H1 (cell line): ENCODE results near the gene ANKRD36C. TPM values are rescaled to one million over a fixed set of nuclear protein-coding genes. Genes with fewer than 3 reads are reported as not detected.
"Not testable (repeated sequence)": the region's sequence is repeated elsewhere in the genome, so short reads cannot be mapped to it uniquely, and the experiment has no call there.

Experiments used
- CTCF ChIA-PET: fragments of 300-600 bp; sonication (Branson Sonifier 250); formaldehyde crosslinking; loops from one replicate; lab custom pipeline; 2021; ENCODE audit not compliant: partially characterized antibody; lab: Charles Lee
- POLR2A ChIA-PET: fragments of 300-600 bp; sonication (Branson Sonifier 250); formaldehyde crosslinking; loops from one replicate; lab custom pipeline; 2021; ENCODE audit warnings: inconsistent platforms; ENCODE audit not compliant: partially characterized antibody; lab: Charles Lee
- DNase-seq, 2 experiments: peaks; one replicate each; pipeline versions ENCODE4 v3.0.0 to v3.0.0-alpha.2; 2010 to 2022; ENCODE audit warnings: low spot score in 2 of 2, low read depth in 1 of 2, mixed read lengths in 1 of 2
- FAIRE-seq: peaks from 2 replicates; lab custom pipeline; 2011; peaks lifted over from hg19 to GRCh38; lab: Jason Lieb, UNC
- H2AFZ ChIP-seq: 2 replicates; pipeline ENCODE4 v1.8.1; 2012; ENCODE audit warnings: low read length, inconsistent platforms
- H2AK5ac ChIP-seq: 2 replicates; pipeline ENCODE4 v1.6.1; 2013; ENCODE audit warnings: low read depth, low read length
- H2BK120ac ChIP-seq: replicated peaks from 2 replicates; pipeline ENCODE3; 2013; ENCODE audit warnings: low read depth, low read length, inconsistent platforms
- H2BK12ac ChIP-seq: 2 replicates; pipeline ENCODE4 v1.6.1; 2013; ENCODE audit warnings: low read depth, low read length
- H2BK15ac ChIP-seq: 2 replicates; pipeline ENCODE4 v1.6.1; 2013; ENCODE audit warnings: low read length
- H2BK20ac ChIP-seq: 2 replicates; pipeline ENCODE4 v1.6.1; 2013; ENCODE audit warnings: low read length
- H2BK5ac ChIP-seq: 2 replicates; pipeline ENCODE4 v1.6.1; 2013; ENCODE audit warnings: low read depth, low read length
- H3K14ac ChIP-seq: 2 replicates; pipeline ENCODE4 v1.6.1; 2013; ENCODE audit warnings: inconsistent platforms; ENCODE audit not compliant: insufficient read length
- H3K18ac ChIP-seq: 2 replicates; pipeline ENCODE4 v1.6.1; 2013; ENCODE audit warnings: low read length; ENCODE audit errors: extremely low read depth
- H3K23ac ChIP-seq: 2 replicates; pipeline ENCODE4 v1.6.1; 2013; ENCODE audit warnings: inconsistent platforms; ENCODE audit not compliant: insufficient read length
- H3K23me2 ChIP-seq: 2 replicates; pipeline ENCODE4 v1.6.1; 2013; ENCODE audit warnings: low read depth, low read length
- H3K27ac ChIP-seq: 2 replicates; pipeline ENCODE4 v1.6.1; 2011; ENCODE audit warnings: low read depth, low read length, inconsistent platforms
- H3K27me3 ChIP-seq, 4 experiments: replicated peaks in 1 of 4; 1 replicate in 1 of 4; 2 replicates in 3 of 4; pipeline versions ENCODE4 v1.6.1 to v1.8.1; 2011 to 2013; ENCODE audit warnings: low read length in 3 of 4, mild to moderate bottlenecking in 3 of 4, inconsistent platforms in 2 of 4, mixed read lengths in 2 of 4, moderate library complexity in 1 of 4; ENCODE audit not compliant: control insufficient read depth in 3 of 4, insufficient read depth in 3 of 4; ENCODE audit errors: extremely low read depth in 1 of 4
- H3K36me3 ChIP-seq, 4 experiments: 2 replicates each; pipeline versions ENCODE4 v1.6.1 to v1.8.1; 2011 to 2013; ENCODE audit warnings: mild to moderate bottlenecking in 4 of 4, low read length in 3 of 4, moderate library complexity in 2 of 4, control low read depth in 1 of 4, inconsistent platforms in 1 of 4; ENCODE audit not compliant: insufficient read depth in 4 of 4, control insufficient read depth in 2 of 4
- H3K4ac ChIP-seq: replicated peaks from 2 replicates; pipeline ENCODE3; 2013; ENCODE audit warnings: low read length, low read depth, mixed read lengths, inconsistent platforms; ENCODE audit not compliant: insufficient read length
- H3K4me1 ChIP-seq, 4 experiments: replicated peaks in 1 of 4; 1 replicate in 1 of 4; 2 replicates in 3 of 4; pipeline versions ENCODE4 v1.6.1 to v1.8.1; 2011 to 2013; ENCODE audit warnings: low read length in 3 of 4, inconsistent platforms in 2 of 4, mixed read lengths in 1 of 4; ENCODE audit not compliant: insufficient read depth in 4 of 4, control insufficient read depth in 3 of 4
- H3K4me2 ChIP-seq, 2 experiments: 2 replicates each; pipeline versions ENCODE4 v1.6.1 to v1.8.1; 2011 to 2013; ENCODE audit warnings: low read depth in 2 of 2, low read length in 2 of 2, control low read depth in 1 of 2, inconsistent platforms in 1 of 2, mild to moderate bottlenecking in 1 of 2; ENCODE audit not compliant: insufficient read depth in 1 of 2
- H3K4me3 ChIP-seq, 4 experiments: fragments of 200-600, 300-600 bp in 1 of 4; sonication (generic), shearing (Covaris generic), sonication (Bioruptor Twin) in 1 of 4; 2 replicates each; pipeline versions ENCODE4 v1.5.1 to v1.8.1; 2011 to 2016; ENCODE audit warnings: low read length in 4 of 4, low read depth in 3 of 4, control low read depth in 2 of 4, inconsistent platforms in 2 of 4, mild to moderate bottlenecking in 2 of 4, mixed read lengths in 1 of 4, moderate library complexity in 1 of 4; ENCODE audit not compliant: insufficient read depth in 2 of 4; ENCODE audit errors: extremely low read depth in 1 of 4
- H3K56ac ChIP-seq: replicated peaks from 2 replicates; pipeline ENCODE3; 2013; ENCODE audit warnings: low read depth, mild to moderate bottlenecking, mixed read lengths, low read length, inconsistent platforms; ENCODE audit not compliant: insufficient read length
- H3K79me1 ChIP-seq: 2 replicates; pipeline ENCODE4 v1.6.1; 2013; ENCODE audit warnings: low read depth, low read length, control low read depth
- H3K79me2 ChIP-seq, 2 experiments: 2 replicates each; pipeline versions ENCODE4 v1.6.1 to v1.8.1; 2012 to 2013; ENCODE audit warnings: low read length in 2 of 2, mild to moderate bottlenecking in 2 of 2, inconsistent platforms in 1 of 2; ENCODE audit not compliant: insufficient read depth in 2 of 2, control insufficient read depth in 1 of 2
- H3K9ac ChIP-seq, 4 experiments: replicated peaks in 1 of 4; 1 replicate in 1 of 4; 2 replicates in 3 of 4; pipeline versions ENCODE4 v1.6.1 to v1.8.1; 2011 to 2013; ENCODE audit warnings: low read depth in 3 of 4, low read length in 3 of 4, control low read depth in 2 of 4, mild to moderate bottlenecking in 2 of 4, moderate library complexity in 2 of 4, inconsistent platforms in 1 of 4; ENCODE audit errors: extremely low read depth in 1 of 4
- H3K9me3 ChIP-seq, 2 experiments: 2 replicates each; pipeline versions ENCODE4 v1.6.1 to v1.8.1; 2012 to 2013; ENCODE audit warnings: mild to moderate bottlenecking in 2 of 2, moderate library complexity in 2 of 2, control low read depth in 1 of 2, inconsistent platforms in 1 of 2, low read depth in 1 of 2, low read length in 1 of 2, mixed read lengths in 1 of 2; ENCODE audit not compliant: insufficient read depth in 2 of 2
- H4K20me1 ChIP-seq, 2 experiments: replicated peaks in 1 of 2; 2 replicates each; pipeline versions ENCODE3 to v1.8.1; 2011 to 2013; ENCODE audit warnings: inconsistent platforms in 2 of 2, low read length in 2 of 2, mild to moderate bottlenecking in 1 of 2; ENCODE audit not compliant: insufficient read depth in 2 of 2, control insufficient read depth in 1 of 2
- H4K5ac ChIP-seq: 2 replicates; pipeline ENCODE4 v1.6.1; 2013; ENCODE audit warnings: low read length, low read depth, mixed read lengths, inconsistent platforms; ENCODE audit not compliant: insufficient read length
- H4K8ac ChIP-seq: 2 replicates; pipeline ENCODE4 v1.8.0; 2013; ENCODE audit warnings: mild to moderate bottlenecking, moderate library complexity, low read length, inconsistent platforms; ENCODE audit not compliant: insufficient read depth; ENCODE audit errors: extremely low read depth
- H4K91ac ChIP-seq: replicated peaks from 2 replicates; pipeline ENCODE3; 2013; ENCODE audit warnings: low read length, mixed read lengths, inconsistent platforms; ENCODE audit not compliant: insufficient read length
- WGBS, 2 experiments: shearing (Covaris generic) in 1 of 2; methylation state at CpG; one replicate each; pipeline versions ENCODE4 v1.1.6 to v1.1.7; 2013 to 2015; ENCODE audit warnings: low lambda C conversion rate in 2 of 2, mixed read lengths in 2 of 2, inconsistent platforms in 1 of 2, low coverage in 1 of 2, missing lambda C conversion rate in 1 of 2; ENCODE audit not compliant: insufficient replicate concordance in 2 of 2, insufficient coverage in 1 of 2, insufficient read length in 1 of 2; ENCODE audit errors: extremely low coverage in 1 of 2, missing lambda C conversion rate in 1 of 2; 5-methylcytosine and 5-hydroxymethylcytosine counted together
- polyA plus RNA-seq, 7 experiments: library from polyadenylated mRNA; depleted of rRNA in 3 of 7; stranded (reverse) in 5 of 7; unstranded in 2 of 7; fragments of >200 nt in 5 of 7; fragments of 200-250 nt in 2 of 7; gene quantifications; 1 replicate in 5 of 7; 2 replicates in 1 of 7; 4 replicates in 1 of 7; pipeline versions ENCODE4 v1.2.1 to v1.2.3, GENCODE V29; 2011 to 2013; ENCODE audit warnings: missing spikeins in 2 of 7, mixed read lengths in 2 of 7
- total RNA-seq: library from RNA; stranded (reverse); fragmentation: NEBNext Ultra II Directional; extraction: Animal tissue kit (Norgen Biotek cat#: 25700); gene quantifications from 2 replicates; pipeline ENCODE4 v1.2.1, GENCODE V29; 2021

ANKRD36C gene
- total and polyA plus RNA-seq, 2 of the 8 experiments (the other 6 are each of a cell fraction or from before 2014, with no cell fraction given), result 1.1 to 7.3 TPM

DNA sequence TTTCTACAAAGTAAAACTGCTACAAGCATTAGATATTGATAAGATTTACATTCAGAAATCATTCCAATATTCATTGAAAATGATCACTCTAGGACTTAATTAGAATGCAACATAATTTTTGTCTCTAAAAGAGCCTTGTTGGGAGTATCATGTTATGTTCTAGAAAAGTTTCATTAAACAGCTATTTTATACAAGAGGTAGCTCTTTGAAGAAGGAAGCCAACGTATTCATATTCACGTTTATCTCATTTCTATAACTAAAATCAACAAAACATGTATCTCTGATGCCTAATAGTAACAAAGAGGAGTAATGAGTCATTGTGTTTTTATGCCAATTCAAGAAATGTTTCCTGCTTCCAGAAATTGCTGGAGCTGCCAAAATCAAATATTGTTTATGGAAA, 97.2 kb downstream of the ANKRD36C start:
- H4K20me1 ChIP-seq, H4K91ac ChIP-seq, H3K14ac ChIP-seq, H3K23ac ChIP-seq, H4K5ac ChIP-seq, H3K4me2 ChIP-seq, DNase-seq, H3K27ac ChIP-seq, H3K23me2 ChIP-seq, H2BK12ac ChIP-seq, H2BK5ac ChIP-seq, H3K79me2 ChIP-seq, H2BK20ac ChIP-seq, H2AK5ac ChIP-seq, H3K9ac ChIP-seq, H2AFZ ChIP-seq, FAIRE-seq, H3K27me3 ChIP-seq, H2BK120ac ChIP-seq, H3K4me3 ChIP-seq, H3K18ac ChIP-seq, H4K8ac ChIP-seq, H3K56ac ChIP-seq, H2BK15ac ChIP-seq, H3K79me1 ChIP-seq, H3K4ac ChIP-seq, POLR2A ChIA-PET, CTCF ChIA-PET, H3K36me3 ChIP-seq, H3K9me3 ChIP-seq, H3K4me1 ChIP-seq: not testable (repeated sequence)
- WGBS, 2 experiments, result 77% methylated on average over 2 of the region's 2 CpGs; no CpG with 5 or more reads in 1 of the 2 experiments

- H3K36me3 ChIP-seq, H2AK5ac ChIP-seq, H2BK5ac ChIP-seq, H3K79me1 ChIP-seq, H2AFZ ChIP-seq, H4K8ac ChIP-seq, H2BK12ac ChIP-seq, H3K4me1 ChIP-seq, H4K91ac ChIP-seq, FAIRE-seq, H3K56ac ChIP-seq, H4K20me1 ChIP-seq, H3K27ac ChIP-seq, H3K4ac ChIP-seq, H2BK120ac ChIP-seq, H2BK15ac ChIP-seq, H2BK20ac ChIP-seq, H4K5ac ChIP-seq, DNase-seq, H3K9me3 ChIP-seq, H3K27me3 ChIP-seq, POLR2A ChIA-PET, H3K79me2 ChIP-seq, H3K4me3 ChIP-seq, H3K9ac ChIP-seq, CTCF ChIA-PET, H3K14ac ChIP-seq, H3K4me2 ChIP-seq, H3K23me2 ChIP-seq, H3K18ac ChIP-seq, H3K23ac ChIP-seq: not testable (repeated sequence)
- no CpG with 5 or more reads among the region's 1 CpG for WGBS, 2 experiments
These were observed 123.7 kb downstream of the ANKRD36C start for GRCh38 chr2:95867929-95868328.
